Kidney tubule cell (primary cell): ENCODE data around the gene ERP29.
"Not testable (repeated sequence)": the region's sequence is repeated elsewhere in the genome, so short reads cannot be mapped to it uniquely, and the experiment has no call there.

ENCODE experiments used
- DNase-seq: peaks from one replicate; pipeline ENCODE4 v3.0.0-alpha.2; 2018; ENCODE audit warnings: low spot score

The ERP29 gene

DNA sequence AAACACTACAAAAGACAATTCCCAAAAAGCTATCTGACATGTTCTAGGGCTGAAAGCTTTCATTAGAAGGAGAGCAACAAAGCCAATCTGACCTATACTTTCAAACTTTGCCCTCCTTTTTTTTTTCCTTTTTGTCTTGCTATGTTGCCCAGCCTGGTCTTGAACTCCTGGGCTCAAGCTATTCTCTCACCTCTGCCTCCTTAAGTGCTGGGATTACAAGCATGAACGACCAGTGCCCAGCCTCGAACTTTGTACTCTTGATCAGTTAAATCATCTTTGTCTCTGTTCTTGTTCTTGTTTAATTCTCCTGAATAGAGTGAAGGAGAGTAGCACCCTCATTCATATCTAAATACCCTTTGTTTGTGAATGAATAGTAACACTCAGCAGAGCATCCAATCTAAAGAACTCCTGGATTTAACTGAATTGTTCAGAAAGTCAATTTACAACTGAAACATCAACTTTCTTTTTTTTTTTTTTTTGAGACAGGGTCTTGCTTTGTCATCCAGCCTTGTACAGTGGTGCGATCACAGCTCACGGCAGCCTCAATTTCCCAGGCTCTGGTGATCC is 22.1 kb downstream of the ERP29 start:
- no peak for DNase-seq

DNA sequence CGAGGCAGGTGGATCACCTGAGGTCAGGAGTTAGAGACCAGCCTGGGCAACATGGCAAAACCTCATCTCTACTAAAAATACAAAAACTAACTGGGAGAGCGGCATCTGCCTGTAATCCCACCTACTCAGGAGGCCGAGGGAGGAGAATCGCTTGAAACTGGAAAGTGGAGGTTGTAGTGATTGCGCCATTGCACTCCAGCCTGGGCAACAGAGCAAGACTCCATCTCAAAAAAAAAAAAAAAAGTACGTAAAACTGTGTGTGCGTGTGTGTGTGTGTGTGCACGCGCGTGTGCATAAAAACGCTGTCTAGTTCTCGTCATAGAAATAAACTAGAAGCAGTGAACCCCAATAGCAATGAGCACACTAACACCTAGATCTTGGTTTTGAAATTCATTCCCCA is 23.4 kb downstream of the ERP29 start:
- DNase-seq, result not testable (repeated sequence)

DNA sequence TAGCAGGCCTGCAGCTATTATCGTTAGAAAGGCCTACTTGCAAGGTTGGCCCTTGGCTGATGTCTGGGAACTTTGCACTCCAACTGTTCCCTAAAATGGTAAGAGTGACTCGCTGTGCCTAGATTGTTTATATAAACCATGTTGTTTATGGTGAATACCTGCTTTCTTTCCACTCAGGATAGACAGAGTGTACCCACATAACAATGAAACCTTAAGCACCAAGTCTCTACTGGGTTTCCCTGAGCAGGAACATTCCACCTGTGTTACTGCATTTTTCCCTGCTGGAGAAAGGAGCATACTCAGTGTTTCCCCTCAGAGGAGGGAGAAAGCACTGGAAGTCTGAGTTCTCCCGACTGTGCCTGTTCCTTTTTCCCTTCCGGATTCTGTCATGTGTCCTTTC is 32.8 kb downstream of the ERP29 start:
- DNase-seq, result no peak

DNA sequence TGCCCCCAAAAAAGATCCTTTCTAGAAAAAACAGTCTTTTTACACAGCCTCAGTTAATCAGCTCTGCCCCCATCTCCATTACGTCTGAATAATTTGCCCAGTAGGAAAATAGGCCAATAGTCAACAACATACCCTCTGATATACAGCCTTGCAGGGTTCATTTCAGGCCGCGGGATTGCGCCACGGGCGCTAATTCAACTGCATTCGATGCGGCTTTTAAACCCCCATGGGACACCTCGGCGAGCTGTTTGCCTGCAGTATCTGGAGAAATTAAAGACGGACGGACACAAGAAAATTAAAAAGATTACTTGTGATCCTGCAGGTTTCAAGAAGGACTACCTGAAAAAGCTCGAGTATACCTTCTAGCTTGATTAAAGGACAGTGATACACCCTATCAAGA is 36.1 kb downstream of the ERP29 start:
- DNase-seq, result no peak

DNA sequence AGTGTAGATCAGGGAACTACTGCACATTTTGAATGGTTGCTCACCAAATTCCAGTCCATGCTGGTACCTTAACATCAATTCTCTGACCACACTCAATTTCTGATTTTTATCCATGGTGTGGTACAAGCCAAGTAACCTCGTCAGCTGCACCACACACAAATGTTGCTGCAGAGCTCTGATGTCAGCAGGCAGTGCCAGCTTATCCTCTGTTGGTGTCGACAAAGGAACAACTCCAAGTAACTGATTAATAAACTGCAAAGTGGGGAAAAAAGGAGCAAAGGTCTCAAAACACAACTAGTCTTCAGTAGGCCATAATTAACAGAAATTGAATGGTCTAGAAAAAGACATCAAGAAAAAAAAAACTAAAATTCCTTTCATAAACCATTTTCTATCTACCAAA is 47.9 kb downstream of the ERP29 start:
- DNase-seq, result no peak

DNA sequence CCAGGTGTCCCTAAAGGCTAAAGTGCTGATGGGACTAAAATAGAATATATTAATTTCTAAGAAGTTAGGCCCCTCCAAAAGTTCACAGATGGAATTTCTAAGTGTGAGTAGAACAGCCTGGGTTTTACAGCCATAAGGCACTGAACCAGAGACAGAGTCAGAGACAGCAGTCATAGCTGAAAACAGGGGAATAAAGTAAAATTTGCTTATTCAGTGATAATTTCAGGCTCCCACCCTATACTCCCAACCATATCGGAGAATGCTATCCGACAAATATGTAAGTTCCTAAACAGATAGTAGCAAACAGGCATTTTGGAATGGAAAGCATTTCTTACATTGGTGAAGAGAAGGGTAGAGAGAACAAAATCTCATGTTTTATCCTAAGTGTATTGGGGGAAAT is 50.0 kb downstream of the ERP29 start:
- no peak for DNase-seq

DNA sequence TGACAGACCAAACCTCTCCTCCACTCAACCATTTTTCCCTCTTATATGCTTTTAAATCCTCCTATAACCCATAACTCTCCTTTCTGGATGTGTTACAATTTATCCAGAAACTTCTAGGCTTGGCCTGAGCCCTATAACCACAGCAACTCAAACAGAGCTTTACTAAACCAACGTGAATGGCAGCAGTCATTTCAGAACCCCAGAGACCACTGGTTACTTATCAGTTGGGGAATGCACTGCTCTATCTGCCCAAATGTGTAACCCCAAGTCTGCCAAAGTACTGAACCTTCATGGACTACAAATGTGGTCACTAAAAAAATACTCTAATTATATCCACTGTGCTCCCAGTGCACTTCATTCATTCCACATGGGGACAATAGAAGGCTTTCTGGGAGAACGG is 53.3 kb downstream of the ERP29 start:
- DNase-seq, result no peak
